ENCODE results near the gene SORL1-AS1.
A peak's percentile ranks its signal among the peaks of the same experiment; 100 is the strongest.
"Not testable (repeated sequence)": the region's sequence is repeated elsewhere in the genome, so short reads cannot be mapped to it uniquely, and the experiment has no call there.

Gene SORL1-AS1

GRCh38 chr11:121426476-121427399 lies 26.0 kb downstream of the SORL1-AS1 start:
- DNase-seq, result peak; percentile 64

DNA sequence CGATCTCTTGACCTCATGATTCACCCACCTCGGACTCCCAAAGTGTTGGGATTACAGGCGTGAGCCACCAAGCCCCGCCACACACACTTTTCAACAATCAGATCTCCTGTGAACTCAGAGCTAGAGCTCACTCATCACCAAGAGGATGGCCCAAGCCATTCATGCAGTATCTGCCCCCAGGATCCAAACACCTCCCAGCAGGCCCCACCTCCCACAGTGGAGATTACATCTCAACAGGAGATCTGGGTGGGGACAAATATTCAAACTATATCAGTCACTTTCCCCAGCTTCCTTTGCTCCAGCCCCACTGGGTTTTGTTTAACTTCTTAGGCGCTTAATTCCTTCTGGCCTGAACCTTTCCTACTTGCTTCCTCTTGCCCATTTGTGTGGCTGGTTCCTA lies 26.9 kb downstream of the SORL1-AS1 start:
- no peak for DNase-seq

DNA sequence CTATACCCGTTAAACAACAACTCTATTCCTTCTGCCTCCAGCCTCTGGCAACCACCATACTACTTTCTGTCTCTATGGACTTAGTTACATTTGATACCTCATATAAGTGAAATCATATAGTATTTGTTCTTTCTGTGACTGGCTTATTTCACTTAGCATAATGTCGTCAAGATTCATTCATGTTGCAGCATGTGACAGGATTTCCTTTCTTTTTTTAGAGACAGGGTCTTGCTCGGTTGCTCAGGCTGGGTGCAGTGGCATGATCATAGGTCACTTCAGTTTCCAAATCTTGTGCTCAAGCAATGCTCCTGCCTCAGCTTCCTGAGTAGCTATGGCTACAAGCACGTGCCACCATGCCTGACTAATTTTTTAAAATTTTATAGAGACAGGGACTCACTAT lies 30.1 kb downstream of the SORL1-AS1 start:
- DNase-seq, result no peak

- no peak for DNase-seq
Observed at GRCh38 chr11:121421149-121421901, 31.4 kb downstream of the SORL1-AS1 start.

- DNase-seq, result no peak
Observed at GRCh38 chr11:121420398-121420797, 32.4 kb downstream of the SORL1-AS1 start.

DNA sequence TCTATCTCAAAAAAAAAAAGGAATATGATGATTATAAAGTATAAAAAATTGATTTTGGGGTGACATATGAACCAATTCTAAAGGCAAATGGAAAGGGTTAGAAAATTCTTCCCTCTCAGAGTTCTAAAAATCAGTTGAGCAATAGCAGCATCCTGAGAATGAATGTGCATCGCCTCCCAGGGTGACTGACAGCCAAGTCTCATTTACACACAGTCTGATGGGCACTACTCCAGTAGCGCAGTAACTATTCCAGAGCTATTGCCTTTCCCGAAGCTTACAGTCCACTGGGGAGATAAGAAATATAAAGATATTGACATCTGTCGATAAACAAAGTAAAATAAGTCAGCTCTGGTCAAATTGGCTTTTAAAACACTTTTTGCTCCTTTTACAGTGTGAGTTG lies 32.9 kb downstream of the SORL1-AS1 start:
- DNase-seq, result no peak

GRCh38 chr11:121418625-121419114 lies 34.1 kb downstream of the SORL1-AS1 start:
- peak; percentile 44 for DNase-seq

DNA sequence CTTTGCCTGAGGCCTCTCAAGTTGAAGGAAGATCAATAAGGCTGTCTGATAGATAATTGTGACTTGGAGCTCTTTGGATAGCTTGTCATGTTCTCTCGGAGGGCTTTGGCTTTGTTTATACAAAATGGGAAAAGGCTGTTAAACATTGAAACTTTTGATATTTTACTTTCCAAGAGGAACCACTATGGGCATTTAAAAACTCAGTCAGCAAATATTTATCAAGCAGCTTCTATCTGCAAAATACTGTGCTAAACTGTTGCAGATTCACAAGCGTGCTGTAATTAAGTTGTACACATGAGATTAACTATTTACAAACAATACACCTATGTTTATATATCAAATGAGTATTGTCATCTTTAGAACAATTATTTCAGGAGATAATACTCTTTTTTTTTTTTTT lies 35.2 kb downstream of the SORL1-AS1 start:
- DNase-seq, result no peak

GRCh38 chr11:121417055-121417551 lies 35.7 kb downstream of the SORL1-AS1 start:
- peak; percentile 32 for DNase-seq

DNA sequence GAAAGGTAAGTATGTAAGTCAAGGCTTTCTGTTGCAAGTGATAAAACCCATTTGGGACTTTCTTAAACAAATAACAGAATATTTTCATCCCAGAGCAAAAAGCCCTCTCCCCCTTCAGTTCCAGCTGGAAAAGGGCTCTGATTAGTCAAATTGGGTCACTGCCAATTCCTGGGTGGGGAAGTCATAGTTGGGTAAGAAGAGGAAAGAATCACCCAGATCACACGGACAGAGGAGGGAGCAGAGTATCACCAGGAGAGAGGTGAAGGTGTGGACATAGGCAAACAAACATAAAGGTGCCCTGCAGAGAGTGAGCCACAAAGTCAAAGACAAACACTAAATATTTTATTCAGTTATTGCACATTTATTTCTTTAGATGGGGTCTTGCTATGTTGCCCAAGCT lies 36.9 kb downstream of the SORL1-AS1 start:
- DNase-seq, result no peak

DNA sequence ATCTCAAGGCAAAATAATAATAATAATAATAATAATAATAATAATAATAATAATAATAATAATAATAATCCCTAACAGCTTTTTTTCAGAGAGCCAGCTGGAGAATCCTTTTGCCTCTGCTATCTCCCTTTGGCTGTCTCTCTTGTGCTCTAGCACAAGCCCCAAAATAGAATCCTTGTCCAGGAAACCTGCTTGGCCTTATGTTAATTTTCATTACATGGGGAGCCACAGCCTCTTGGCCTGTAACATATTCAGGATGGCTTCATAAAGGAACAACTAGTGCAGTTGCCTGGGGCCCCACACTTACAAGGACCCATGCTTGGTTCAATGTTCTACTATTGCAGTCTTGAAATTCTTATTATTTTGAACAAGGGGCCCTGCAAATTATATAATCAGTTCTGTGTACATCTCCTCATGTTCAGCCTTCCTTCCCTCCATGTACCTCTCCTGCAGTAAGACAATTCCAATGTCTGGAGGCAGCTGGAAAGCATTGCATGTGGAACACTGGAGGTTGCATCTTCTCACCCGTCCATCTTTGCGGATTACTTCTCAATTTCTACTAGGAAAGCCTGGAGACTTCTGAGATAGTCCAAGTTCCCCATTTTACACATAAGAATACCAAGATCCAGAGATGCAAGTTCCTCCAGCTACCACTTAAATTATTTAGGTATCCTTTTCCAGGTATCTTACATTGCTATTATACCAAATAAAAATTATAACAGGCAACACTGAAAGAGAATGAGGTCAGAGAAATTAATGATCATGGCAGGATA lies 38.4 kb downstream of the SORL1-AS1 start:
- no peak for DNase-seq

DNA sequence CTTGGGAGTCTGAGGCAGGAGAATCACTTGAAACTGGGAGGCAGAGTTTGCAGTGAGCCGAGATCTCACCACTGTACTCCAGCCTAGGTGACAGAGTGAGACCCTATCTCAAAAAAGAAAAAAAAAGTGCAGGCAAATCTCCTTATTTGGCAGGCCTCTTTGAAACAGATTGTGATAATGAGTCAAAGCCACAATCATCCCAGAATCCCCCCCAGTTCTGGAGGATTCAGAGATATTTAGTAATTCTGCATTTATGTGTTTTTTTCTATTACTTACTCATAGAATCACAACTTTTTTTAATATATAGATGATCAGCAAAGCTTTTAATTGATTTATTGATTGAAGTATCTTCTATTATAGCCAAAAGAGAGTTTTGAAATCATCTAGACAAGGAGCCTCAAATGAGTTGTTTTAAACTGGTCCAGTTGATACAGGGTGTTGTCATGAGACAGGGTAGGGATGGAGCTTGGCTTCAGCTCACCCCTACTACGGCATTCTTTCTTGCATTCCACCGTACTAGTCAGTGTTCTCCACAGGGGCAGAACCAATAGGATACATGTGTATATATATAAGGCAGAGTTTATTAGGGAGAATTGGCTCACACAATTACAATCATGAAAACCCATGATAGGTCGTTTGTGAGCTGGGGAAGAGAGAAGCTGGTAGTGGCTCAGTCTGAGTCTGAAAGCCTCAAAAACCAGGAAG lies 39.9 kb downstream of the SORL1-AS1 start:
- no peak for DNase-seq

- no peak for DNase-seq
Observed at GRCh38 chr11:121412000-121412587, 40.7 kb downstream of the SORL1-AS1 start.

GRCh38 chr11:121411330-121411729 lies 41.4 kb downstream of the SORL1-AS1 start:
- not testable (repeated sequence) for DNase-seq

DNA sequence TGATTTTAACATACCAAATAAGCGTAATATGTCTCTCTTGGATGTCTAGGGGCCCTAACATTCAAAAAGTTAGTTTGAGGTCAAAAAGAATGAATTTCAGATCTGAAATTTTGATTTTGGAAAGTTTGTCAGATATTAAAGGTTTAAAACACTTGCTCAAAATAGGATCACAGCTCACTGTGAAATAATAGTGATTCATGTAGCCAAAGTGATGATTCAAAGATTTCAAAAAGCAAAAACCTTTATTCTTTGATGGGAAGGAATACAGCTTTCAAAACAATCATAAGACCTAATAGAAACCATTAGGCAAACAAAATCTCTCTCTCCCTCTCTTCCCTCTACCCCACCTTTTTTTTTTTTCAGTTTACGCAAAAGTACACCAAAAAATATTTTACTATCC lies 42.7 kb downstream of the SORL1-AS1 start:
- not testable (repeated sequence) for DNase-seq

- no peak for DNase-seq
Observed at GRCh38 chr11:121408830-121409229, 43.9 kb downstream of the SORL1-AS1 start.

- DNase-seq, result no peak
Observed at GRCh38 chr11:121406291-121406690, 46.5 kb downstream of the SORL1-AS1 start.

DNA sequence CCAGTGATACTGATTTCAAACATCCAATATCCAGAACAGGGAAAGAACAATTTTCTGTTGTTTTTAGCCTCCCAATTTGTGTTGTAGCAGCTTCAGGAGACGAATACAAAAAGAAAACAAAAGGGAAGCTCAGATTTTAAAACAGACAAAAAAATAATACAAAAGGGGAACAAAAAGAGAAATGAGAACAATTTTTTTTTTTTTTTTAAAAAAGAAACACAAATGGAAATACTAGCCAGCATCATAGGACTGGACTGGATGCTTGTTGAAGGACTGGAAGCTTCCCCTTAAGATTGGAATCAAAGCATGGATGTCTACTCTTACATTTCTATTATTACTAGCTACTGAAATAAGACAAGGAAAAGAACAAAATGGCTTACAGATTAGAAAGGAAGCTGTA lies 47.1 kb downstream of the SORL1-AS1 start:
- no peak for DNase-seq

GRCh38 chr11:121394785-121395184 lies 58.0 kb downstream of the SORL1-AS1 start:
- DNase-seq, result no peak

DNA sequence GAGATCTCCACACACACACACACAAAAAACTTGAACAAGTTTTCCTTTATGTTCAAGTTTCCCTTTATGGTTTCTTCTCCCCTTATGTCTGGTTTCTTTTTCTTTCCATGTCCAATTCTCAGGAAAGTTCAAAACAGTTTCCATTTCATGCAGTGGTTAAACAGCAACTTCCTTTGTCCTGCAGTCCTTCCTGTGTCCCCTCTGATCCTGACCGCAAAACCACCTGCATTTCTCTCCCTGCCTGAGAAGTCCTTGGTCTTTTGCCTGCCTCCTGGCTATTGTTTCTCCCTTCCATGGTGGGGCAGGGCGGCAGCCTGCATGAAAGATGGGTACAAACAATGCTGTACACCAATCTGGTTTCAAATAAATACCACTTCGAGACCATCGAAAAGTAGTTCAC lies 58.9 kb downstream of the SORL1-AS1 start:
- no peak for DNase-seq

- no peak for DNase-seq
Observed at GRCh38 chr11:121391914-121392313, 60.9 kb downstream of the SORL1-AS1 start.

- DNase-seq, result no peak
Observed at GRCh38 chr11:121389651-121390050, 63.1 kb downstream of the SORL1-AS1 start.
